HG02798 (cell line): ENCODE data around the gene MPHOSPH10.
"Not testable (repeated sequence)": the region's sequence is repeated elsewhere in the genome, so short reads cannot be mapped to it uniquely, and the experiment has no call there.

ENCODE experiments used
- ATAC-seq: cut with Tn5 transposase; IDR thresholded peaks from one replicate; pipeline ENCODE4 v1.9.1; 2021; ENCODE audit warnings: mild to moderate bottlenecking; ENCODE audit not compliant: unreplicated experiment, poor library complexity

MPHOSPH10 gene

GRCh38 chr2:71157124-71157793, 26.8 kb downstream of the MPHOSPH10 start:
- peak; percentile 66 for ATAC-seq

- no peak for ATAC-seq
These were observed 36.4 kb downstream of the MPHOSPH10 start for GRCh38 chr2:71166812-71167211.

GRCh38 chr2:71173096-71173495, 42.7 kb downstream of the MPHOSPH10 start:
- no peak for ATAC-seq

GRCh38 chr2:71174207-71174606, 43.8 kb downstream of the MPHOSPH10 start:
- no peak for ATAC-seq

- not testable (repeated sequence) for ATAC-seq
These were observed 48.4 kb downstream of the MPHOSPH10 start for GRCh38 chr2:71178836-71179235.

- ATAC-seq, result no peak
These were observed 50.9 kb downstream of the MPHOSPH10 start for GRCh38 chr2:71181316-71181715.

- not testable (repeated sequence) for ATAC-seq
These were observed 53.1 kb downstream of the MPHOSPH10 start for GRCh38 chr2:71183306-71184115.

- no peak for ATAC-seq
These were observed 56.5 kb downstream of the MPHOSPH10 start for GRCh38 chr2:71186973-71187372.

- no peak for ATAC-seq
These were observed 57.2 kb downstream of the MPHOSPH10 start for GRCh38 chr2:71187589-71187988.

- no peak for ATAC-seq
These were observed 60.5 kb downstream of the MPHOSPH10 start for GRCh38 chr2:71190656-71191569.

GRCh38 chr2:71191570-71191943, 61.1 kb downstream of the MPHOSPH10 start:
- no peak for ATAC-seq
